HG02870 (cell line): ENCODE data around the gene THEMIS.
"Not testable (repeated sequence)": the region's sequence is repeated elsewhere in the genome, so short reads cannot be mapped to it uniquely, and the experiment has no call there.

Source experiments
- ATAC-seq: cut with Tn5 transposase; IDR thresholded peaks from one replicate; pipeline ENCODE4 v1.9.1; 2021; ENCODE audit warnings: mild to moderate bottlenecking, moderate library complexity; ENCODE audit not compliant: unreplicated experiment

THEMIS gene, protein sequence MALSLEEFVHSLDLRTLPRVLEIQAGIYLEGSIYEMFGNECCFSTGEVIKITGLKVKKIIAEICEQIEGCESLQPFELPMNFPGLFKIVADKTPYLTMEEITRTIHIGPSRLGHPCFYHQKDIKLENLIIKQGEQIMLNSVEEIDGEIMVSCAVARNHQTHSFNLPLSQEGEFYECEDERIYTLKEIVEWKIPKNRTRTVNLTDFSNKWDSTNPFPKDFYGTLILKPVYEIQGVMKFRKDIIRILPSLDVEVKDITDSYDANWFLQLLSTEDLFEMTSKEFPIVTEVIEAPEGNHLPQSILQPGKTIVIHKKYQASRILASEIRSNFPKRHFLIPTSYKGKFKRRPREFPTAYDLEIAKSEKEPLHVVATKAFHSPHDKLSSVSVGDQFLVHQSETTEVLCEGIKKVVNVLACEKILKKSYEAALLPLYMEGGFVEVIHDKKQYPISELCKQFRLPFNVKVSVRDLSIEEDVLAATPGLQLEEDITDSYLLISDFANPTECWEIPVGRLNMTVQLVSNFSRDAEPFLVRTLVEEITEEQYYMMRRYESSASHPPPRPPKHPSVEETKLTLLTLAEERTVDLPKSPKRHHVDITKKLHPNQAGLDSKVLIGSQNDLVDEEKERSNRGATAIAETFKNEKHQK

GRCh38 chr6:127900935-127901334, at the start of gene THEMIS:
Gene THEMIS, minus strand, starts transcription at chr6:127901058. Its CDS starts 126 bp downstream, at chr6:127900932.
- no peak for ATAC-seq

DNA sequence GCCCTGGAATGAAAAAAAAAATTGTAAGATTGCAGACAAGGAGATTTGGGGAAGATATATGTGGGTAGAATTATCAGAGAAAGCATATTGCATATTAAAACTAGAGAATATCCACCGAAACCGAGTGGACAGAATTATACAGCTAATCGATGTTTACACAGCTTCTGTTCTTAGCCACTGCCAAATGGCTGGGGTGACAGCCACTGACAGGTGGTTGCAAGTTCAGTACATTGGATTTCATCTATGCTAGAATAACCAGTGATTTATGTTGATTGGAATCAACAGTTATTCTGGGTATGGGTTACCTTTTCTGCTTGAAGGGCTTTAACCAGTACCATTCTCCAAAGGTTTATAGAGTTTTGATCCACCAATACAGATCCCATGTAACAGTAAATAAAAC, 48.4 kb upstream of the THEMIS start:
- ATAC-seq, result no peak

GRCh38 chr6:127946388-127946787, 45.5 kb upstream of the THEMIS start:
- ATAC-seq, result no peak

DNA sequence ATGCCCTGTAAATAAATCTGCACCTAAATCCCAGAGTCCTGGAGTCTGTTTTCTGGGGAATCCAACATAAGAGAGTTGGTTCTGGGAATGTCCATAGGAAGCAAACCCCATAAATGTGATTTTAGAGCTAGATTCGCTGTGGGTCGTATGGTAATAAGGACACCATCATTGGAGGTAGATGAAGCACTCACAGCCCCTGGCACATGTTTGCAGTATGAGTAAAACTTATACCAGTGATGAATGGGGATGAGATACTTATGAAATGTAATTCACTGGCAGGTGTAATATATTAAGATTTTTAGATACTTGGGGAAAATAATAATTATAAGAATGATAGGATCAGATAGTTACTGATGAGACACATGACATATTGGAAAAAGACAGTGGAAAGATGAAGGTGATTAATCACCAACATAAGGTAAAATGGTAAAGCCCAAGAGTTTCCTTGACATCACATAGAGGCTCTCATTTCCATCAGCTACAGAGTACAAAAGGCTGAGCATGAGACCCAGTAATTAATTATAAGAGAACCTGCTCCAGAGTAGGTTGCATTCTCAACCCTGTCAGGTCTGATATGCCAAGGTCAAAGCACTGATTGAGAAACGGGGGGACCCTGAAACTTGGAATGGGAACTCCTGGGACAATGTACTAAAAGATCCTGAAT, 44.7 kb upstream of the THEMIS start:
- no peak for ATAC-seq

DNA sequence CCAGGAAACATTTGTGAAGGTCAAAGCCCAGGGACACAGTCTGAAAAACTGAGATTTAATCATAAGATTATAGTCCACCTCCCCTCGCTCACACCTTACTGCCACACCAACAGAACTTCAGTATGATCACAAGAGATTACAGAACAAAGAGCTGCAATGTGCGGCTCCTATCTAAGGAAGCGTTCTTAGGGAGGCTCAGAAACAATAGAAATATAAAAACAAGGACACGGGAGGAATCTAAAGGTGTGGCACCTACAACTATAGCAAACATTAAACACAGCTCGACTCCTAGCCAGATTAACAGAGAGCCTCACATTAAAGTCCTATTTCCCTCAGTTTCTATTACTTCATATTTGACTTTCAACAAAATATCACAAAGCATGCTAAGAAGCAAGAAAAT, 40.4 kb upstream of the THEMIS start:
- no peak for ATAC-seq

GRCh38 chr6:127939442-127940066, 38.7 kb upstream of the THEMIS start:
- ATAC-seq, result no peak

GRCh38 chr6:127938701-127939100, 37.8 kb upstream of the THEMIS start:
- no peak for ATAC-seq

- ATAC-seq, result no peak
Measured at GRCh38 chr6:127937747-127938146, 36.9 kb upstream of the THEMIS start.

DNA sequence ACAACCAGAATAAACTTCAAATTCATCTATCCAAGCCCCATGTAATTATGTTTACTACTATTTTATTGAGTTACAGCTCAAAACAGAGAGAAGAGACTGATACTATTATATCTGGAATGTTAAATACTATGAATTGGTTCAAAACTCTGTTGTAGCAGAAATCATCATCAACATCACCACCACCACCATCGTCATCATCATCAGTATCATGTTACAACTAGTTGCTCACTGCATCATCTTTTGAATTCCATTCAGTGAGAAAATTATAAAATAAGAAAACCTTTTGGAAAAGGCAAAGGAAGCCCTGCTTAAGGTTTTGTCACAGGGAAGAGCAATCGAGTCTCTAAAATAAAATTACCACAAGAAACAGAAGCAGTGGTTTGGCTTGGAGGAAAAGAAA, 36.2 kb upstream of the THEMIS start:
- ATAC-seq, result no peak

DNA sequence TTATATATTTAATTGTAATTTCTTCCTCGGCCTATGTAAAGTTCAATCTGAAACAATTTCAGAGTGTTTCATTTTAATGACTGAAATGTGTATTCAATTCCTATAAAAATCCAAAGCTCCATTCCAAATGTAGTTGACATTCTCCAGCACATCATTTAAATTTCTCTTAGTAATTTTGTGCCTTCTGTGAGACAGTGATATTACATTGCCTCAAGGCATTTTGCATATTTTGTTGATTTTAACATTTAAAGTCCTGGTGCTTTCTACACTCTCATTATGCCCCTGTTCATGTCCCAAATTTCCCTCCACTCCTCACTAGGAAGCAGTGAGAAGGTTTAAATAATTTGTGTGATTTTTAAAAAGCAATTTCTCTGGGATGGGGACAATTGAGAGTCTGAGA, 34.1 kb upstream of the THEMIS start:
- no peak for ATAC-seq

GRCh38 chr6:127933852-127934840, 33.3 kb upstream of the THEMIS start:
- no peak for ATAC-seq

- no peak for ATAC-seq
Measured at GRCh38 chr6:127933137-127933536, 32.3 kb upstream of the THEMIS start.

GRCh38 chr6:127932708-127933107, 31.9 kb upstream of the THEMIS start:
- ATAC-seq, result no peak

GRCh38 chr6:127926441-127926840, 25.6 kb upstream of the THEMIS start:
- not testable (repeated sequence) for ATAC-seq

GRCh38 chr6:127924440-127924839, 23.6 kb upstream of the THEMIS start:
- no peak for ATAC-seq

GRCh38 chr6:127924031-127924430, 23.2 kb upstream of the THEMIS start:
- ATAC-seq, result no peak

DNA sequence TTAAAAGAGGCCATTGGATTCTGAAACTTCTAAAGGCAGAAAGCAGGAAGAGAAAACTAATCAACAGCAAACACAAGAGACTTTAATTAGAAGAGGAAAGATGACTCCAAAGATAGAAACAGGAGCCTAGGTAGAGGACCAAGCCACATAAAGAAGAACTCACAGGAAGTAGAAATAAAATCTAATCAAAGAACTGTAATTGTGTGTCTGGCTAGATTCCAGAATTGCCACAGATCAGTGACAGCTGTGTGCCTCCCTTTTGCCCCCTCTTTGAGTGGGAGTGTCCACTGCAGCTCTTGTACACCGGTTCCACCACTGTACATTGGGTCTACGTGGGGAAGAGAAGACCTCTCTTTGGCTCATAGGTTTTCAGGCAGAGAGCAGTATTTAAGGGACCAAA, 22.3 kb upstream of the THEMIS start:
- ATAC-seq, result no peak

- ATAC-seq, result no peak
Measured at GRCh38 chr6:127921982-127922381, 21.1 kb upstream of the THEMIS start.

GRCh38 chr6:127920804-127921203, 19.9 kb upstream of the THEMIS start:
- ATAC-seq, result no peak
